ENCODE results near the gene MEIKIN. TPM values are rescaled to one million over a fixed set of nuclear protein-coding genes. Genes with fewer than 3 reads are reported as not detected.

Gene MEIKIN
- total and polyA plus RNA-seq, 2 of the 8 experiments (the other 6 are each of a cell fraction or from before 2014, with no cell fraction given): not detected

DNA sequence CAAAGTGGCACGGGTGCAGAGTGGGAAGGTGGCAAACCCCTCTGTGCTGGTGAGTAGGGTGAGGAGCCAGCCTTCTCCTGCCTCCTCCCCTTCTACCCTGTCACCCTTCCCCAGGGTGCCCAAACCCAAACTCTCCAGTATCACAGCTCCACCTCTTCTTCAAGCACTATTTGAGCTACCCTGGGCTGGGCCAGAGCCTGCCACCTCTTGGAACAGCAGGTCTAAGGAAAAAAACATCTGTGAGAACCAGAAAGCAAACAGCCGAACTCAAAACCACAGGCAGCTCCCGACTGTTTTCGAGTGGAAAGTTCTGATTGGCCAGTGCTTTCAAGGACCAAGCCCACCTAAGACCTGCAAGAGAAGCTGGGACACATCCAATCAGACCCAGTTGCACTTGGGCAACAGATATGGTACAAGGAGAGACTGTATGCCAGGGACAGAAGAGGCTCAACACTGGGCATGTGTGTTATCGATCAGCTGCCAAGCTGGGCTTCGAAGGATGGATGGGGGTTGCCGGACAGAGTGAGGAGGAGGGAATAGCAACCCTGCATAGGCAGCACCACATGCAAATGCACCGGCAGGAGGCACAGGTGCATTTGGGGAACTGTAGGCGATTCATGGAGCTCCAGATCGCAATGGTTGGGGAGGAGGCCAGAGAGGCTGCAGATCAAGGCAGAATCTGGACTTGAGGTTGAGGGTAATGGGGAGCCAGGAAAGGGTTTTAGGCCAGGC is 46.3 kb upstream of the MEIKIN start:
- POLR2A ChIA-PET (ENCODE audit: partially characterized antibody): no interaction called here
- H3K14ac ChIP-seq (ENCODE audit: insufficient read length): no peak overlapping the region
- 72% methylated on average over 10 of the region's 10 CpGs; no CpG with 5 or more reads in 1 of the 2 experiments for WGBS, 2 experiments (ENCODE audit: extremely low coverage in 1 of 2, insufficient coverage in 1 of 2, insufficient read length in 1 of 2, insufficient replicate concordance in 2 of 2, low coverage in 1 of 2, low lambda C conversion rate in 2 of 2, missing lambda C conversion rate in 1 of 2)
- no peak overlapping the region for H4K8ac ChIP-seq (ENCODE audit: extremely low read depth, insufficient read depth, low read length)
- H4K5ac ChIP-seq (ENCODE audit: insufficient read length, low read depth, low read length): no peak overlapping the region
- 0 out of 2 replicates have a peak overlapping the region, but pooled peaks have one; percentile 6 for H2AFZ ChIP-seq (ENCODE audit: low read length)
- TF ChIP-seq, protein P1, sequence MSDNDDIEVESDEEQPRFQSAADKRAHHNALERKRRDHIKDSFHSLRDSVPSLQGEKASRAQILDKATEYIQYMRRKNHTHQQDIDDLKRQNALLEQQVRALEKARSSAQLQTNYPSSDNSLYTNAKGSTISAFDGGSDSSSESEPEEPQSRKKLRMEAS (IDR thresholded peaks at IDR 0.05): peak; percentile 53
- no peak for TF ChIP-seq TEAD4 (IDR thresholded peaks at IDR 0.05; ENCODE audit: low read depth, low read length)
- TF ChIP-seq, protein P2, sequence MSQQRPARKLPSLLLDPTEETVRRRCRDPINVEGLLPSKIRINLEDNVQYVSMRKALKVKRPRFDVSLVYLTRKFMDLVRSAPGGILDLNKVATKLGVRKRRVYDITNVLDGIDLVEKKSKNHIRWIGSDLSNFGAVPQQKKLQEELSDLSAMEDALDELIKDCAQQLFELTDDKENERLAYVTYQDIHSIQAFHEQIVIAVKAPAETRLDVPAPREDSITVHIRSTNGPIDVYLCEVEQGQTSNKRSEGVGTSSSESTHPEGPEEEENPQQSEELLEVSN (IDR thresholded peaks at IDR 0.05): peak; percentile 83
- no peak overlapping the region for H2BK12ac ChIP-seq (ENCODE audit: low read depth, low read length)
- no peak overlapping the region for H2BK20ac ChIP-seq (ENCODE audit: low read length)
- no peaks in the 10 kb centered on the region for H3K36me3 ChIP-seq (ENCODE audit: control insufficient read depth in 2 of 4, insufficient read depth in 4 of 4, low read length in 3 of 4)
- no peaks in the 10 kb centered on the region for H3K79me2 ChIP-seq (ENCODE audit: control insufficient read depth in 1 of 2, insufficient read depth in 2 of 2, low read length in 2 of 2)
- CTCF ChIA-PET (ENCODE audit: partially characterized antibody): interaction anchor here (0.6 to 4.3 kb wide), 8 partner anchors 9 to 390 kb away, joined by 3 to 23 read pairs (median 4); no protein-coding TSS in a partner anchor
- no peak for FAIRE-seq
- no peak overlapping the region for H2AK5ac ChIP-seq (ENCODE audit: low read depth, low read length)
- no peaks in the 10 kb centered on the region for H3K79me1 ChIP-seq (ENCODE audit: low read depth, low read length)
- H4K91ac ChIP-seq (replicated peaks; ENCODE audit: insufficient read length, low read length): no peak overlapping the region
- no peak overlapping the region for H2BK15ac ChIP-seq (ENCODE audit: low read length)
- H3K23ac ChIP-seq (ENCODE audit: insufficient read length): no peak overlapping the region
- H3K9me3 ChIP-seq (ENCODE audit: insufficient read depth in 2 of 2, low read depth in 1 of 2, low read length in 1 of 2): no peaks in the 10 kb centered on the region
- no peak overlapping the region for H3K4me2 ChIP-seq (ENCODE audit: insufficient read depth in 1 of 2, low read depth in 2 of 2, low read length in 2 of 2)
- no peak overlapping the region for H2BK5ac ChIP-seq (ENCODE audit: low read depth, low read length)
- H3K23me2 ChIP-seq (ENCODE audit: low read depth, low read length): no peaks in the 10 kb centered on the region
- H3K18ac ChIP-seq (ENCODE audit: extremely low read depth, low read length): no peak overlapping the region
- no peak overlapping the region for H3K9ac ChIP-seq (replicated peaks in 1 of 4; ENCODE audit: extremely low read depth in 1 of 4, low read depth in 3 of 4, low read length in 3 of 4)
- H3K56ac ChIP-seq (replicated peaks; ENCODE audit: insufficient read length, low read depth, low read length): no peak overlapping the region
- H2BK120ac ChIP-seq (replicated peaks; ENCODE audit: low read depth, low read length): no peak overlapping the region
- no peak overlapping the region for H3K4me3 ChIP-seq (ENCODE audit: extremely low read depth in 1 of 4, insufficient read depth in 2 of 4, low read depth in 3 of 4, low read length in 4 of 4)
- H4K20me1 ChIP-seq (replicated peaks in 1 of 2; ENCODE audit: control insufficient read depth in 1 of 2, insufficient read depth in 2 of 2, low read length in 2 of 2): peaks cover 0 to 2% of the 10 kb centered on the region in 2 experiments
- no peaks in the 10 kb centered on the region for H3K27me3 ChIP-seq (replicated peaks in 1 of 4; ENCODE audit: control insufficient read depth in 3 of 4, extremely low read depth in 1 of 4, insufficient read depth in 3 of 4, low read length in 3 of 4)
- H3K4me1 ChIP-seq (replicated peaks in 1 of 4; ENCODE audit: control insufficient read depth in 3 of 4, insufficient read depth in 4 of 4, low read length in 3 of 4): peaks cover 0 to 12% (median 7%) of the 10 kb centered on the region in 4 experiments; a peak in 6 of 7 replicates
- no peak for DNase-seq (ENCODE audit: low read depth in 1 of 2, low spot score in 2 of 2)
- no peak overlapping the region for H3K4ac ChIP-seq (replicated peaks; ENCODE audit: insufficient read length, low read depth, low read length)
- H3K27ac ChIP-seq (ENCODE audit: low read depth, low read length): no peak overlapping the region
